Fibroblast of the conjunctiva (primary cell): ENCODE measurements around the gene CLPSL2.
A peak's percentile ranks its signal among the peaks of the same experiment; 100 is the strongest.

Source experiments
- DNase-seq: peaks from one replicate; pipeline ENCODE4 v3.0.0-alpha.2; 2010; ENCODE audit warnings: low read depth

The CLPSL2 gene

GRCh38 chr6:35787266-35788218 is 11.1 kb downstream of the CLPSL2 start:
- DNase-seq: no peak

GRCh38 chr6:35788423-35788982 is 12.1 kb downstream of the CLPSL2 start:
- no peak for DNase-seq

- no peak for DNase-seq
These were observed 14.3 kb downstream of the CLPSL2 start for GRCh38 chr6:35790683-35791082.

- DNase-seq: no peak
These were observed 18.4 kb downstream of the CLPSL2 start for GRCh38 chr6:35794536-35795452.

- DNase-seq: no peak
These were observed 19.2 kb downstream of the CLPSL2 start for GRCh38 chr6:35795453-35796071.

- no peak for DNase-seq
These were observed 19.8 kb downstream of the CLPSL2 start for GRCh38 chr6:35796236-35796635.

- no peak for DNase-seq
These were observed 21.6 kb downstream of the CLPSL2 start for GRCh38 chr6:35797837-35798526.

GRCh38 chr6:35798706-35799105 is 22.3 kb downstream of the CLPSL2 start:
- DNase-seq: no peak

GRCh38 chr6:35801148-35801547 is 24.8 kb downstream of the CLPSL2 start:
- no peak for DNase-seq

GRCh38 chr6:35804996-35805736 is 28.8 kb downstream of the CLPSL2 start, which contains the start of gene LHFPL5:
LHFPL5 (plus strand) TSS chr6:35805352; CDS start chr6:35805671, 319 bp downstream.
- DNase-seq: no peak

GRCh38 chr6:35808688-35809087 is 32.3 kb downstream of the CLPSL2 start:
- no peak for DNase-seq

GRCh38 chr6:35809809-35810208 is 33.4 kb downstream of the CLPSL2 start:
- no peak for DNase-seq

GRCh38 chr6:35810971-35811698 is 34.7 kb downstream of the CLPSL2 start:
- peak; percentile 35 for DNase-seq

GRCh38 chr6:35811699-35811995 is 35.2 kb downstream of the CLPSL2 start:
- no peak for DNase-seq

GRCh38 chr6:35817515-35817914 is 41.1 kb downstream of the CLPSL2 start:
- DNase-seq: no peak

- no peak for DNase-seq
These were observed 47.2 kb downstream of the CLPSL2 start for GRCh38 chr6:35823601-35824000.

- DNase-seq: no peak
These were observed 48.3 kb downstream of the CLPSL2 start for GRCh38 chr6:35824552-35825192.
